Raji (cell line): ENCODE results near the gene MYO9A.

ENCODE experiments used
- POLR2A ChIP-seq: IDR thresholded peaks from 2 replicates; pipeline ENCODE4 v1.6.1; 2011; ENCODE audit warnings: low read depth, low read length, control low read depth; ENCODE audit not compliant: insufficient read depth

The MYO9A gene

DNA sequence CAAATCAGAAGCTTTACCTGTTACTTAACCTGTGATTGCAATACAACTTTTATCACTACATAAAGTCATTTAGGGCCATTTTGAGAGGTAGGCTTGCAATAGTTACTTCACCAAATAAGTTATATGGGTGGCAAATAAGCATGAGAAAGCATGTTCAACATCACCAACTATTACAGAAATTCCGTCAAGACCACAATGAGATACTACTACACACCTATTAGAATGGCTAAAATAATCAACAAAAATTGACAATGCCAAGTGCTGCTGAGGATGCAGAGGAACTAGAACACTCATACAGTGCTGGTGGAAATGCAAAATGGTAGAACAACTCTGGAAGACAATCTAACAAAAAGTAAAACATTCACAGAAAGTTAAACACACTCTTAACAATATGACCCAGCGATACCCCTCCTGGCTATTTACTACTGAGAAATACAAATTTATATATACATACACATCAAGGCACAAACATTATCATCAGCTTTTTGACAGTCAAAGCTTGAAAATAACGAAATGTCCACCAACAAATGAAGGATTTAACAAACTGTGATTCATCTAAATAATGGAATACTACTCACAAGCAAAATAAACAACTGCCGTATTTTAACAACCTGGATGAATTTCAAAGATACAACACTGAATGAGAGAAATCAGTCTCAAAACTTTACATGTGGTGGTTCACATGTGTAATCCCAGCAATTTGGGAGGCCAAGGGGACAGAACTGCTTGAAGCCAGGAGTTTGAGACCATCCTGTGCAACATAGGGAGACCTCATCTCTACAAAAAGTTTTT is 82.9 kb downstream of the MYO9A start:
- TF ChIP-seq POLR2A: no peak

DNA sequence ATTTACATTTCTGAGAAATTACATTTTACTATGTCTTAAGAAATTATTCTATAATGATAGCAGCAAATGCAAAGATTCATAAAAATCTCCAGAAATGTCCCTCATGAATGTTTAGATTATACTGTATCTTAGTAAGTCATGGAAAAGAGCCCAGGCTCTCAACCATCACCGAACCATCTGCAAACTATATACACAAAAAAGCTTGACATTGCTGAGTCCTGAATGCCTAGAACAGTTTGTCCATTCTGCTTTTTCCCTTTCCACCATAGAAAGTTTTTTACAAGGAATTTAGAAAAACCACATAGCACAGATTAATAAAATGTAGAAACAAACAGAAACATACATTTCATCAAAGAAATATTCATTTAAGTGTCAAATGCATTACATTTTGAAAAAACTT is 83.6 kb downstream of the MYO9A start:
- TF ChIP-seq POLR2A: no peak

DNA sequence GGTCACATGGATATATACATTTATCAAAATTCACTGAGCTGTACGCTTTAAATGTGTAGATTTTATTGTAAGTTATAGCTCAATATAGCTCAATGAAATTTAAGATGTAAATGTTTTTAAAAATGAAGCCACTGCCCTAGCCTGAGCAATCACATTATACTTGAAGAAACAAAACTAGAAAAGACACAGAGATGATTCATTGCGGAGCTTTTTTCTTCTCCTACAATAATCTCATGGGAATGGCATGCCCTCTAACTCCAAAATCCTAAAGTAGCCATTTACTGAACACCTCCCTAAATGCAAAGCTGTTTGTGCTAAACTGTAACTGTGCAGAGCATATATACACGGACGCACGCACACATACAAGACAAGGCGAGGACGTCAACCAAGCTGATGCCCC is 84.2 kb downstream of the MYO9A start:
- no peak for TF ChIP-seq POLR2A

DNA sequence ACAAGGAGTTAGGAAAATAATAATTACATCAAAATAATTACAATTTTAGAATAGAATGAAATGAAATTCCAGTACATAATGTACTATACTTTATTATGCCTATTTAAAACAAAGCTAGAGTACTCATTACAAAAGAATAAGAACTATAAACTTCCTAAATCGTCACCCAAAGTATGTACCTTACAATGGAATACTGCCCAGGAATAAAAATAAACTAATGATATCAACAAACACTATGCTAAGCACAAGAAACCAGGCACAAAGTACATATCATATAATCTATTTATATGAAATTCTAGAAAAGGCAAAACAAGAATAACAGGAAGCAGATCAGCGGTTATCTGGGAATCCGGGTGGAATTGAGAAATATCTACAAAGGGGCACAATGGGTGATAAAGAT is 84.7 kb downstream of the MYO9A start:
- TF ChIP-seq POLR2A: no peak

DNA sequence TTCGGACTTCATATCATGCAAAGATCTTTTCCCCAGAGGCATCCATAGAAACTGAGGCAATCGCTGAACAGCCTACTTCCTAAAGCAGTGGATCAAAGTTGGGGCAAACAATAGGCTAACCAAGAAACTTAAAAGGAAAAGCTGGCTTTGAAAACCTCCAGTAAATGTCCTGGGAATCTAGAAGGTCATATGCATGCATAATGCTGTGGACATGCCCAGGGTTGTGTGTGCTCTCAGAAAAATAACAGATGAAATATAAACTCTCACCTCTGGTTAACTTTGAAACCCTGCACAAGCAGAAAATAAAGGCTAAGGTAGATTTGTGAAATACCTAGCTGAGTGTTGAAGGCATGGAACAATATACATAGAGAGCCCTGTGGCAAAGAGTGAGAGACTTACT is 96.3 kb downstream of the MYO9A start:
- TF ChIP-seq POLR2A: no peak

DNA sequence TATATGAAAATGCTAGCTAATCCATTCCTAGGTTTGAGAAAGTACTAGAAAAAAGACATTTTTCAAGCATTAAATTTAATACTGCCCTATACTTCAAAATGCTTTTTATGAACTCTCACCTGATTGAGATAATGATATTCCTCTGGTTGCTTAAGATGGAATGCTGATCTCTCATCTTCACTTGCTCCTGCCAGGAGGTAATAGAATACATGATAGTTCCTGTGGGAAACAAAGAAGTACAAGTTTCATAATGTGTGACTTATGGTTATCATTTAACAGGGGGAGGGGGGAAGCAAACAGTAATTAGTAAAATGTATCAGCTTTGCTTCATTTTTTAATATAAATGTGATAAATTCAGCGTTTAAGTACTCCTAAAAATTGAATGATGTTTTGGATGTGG is 97.2 kb downstream of the MYO9A start:
- TF ChIP-seq POLR2A: no peak

DNA sequence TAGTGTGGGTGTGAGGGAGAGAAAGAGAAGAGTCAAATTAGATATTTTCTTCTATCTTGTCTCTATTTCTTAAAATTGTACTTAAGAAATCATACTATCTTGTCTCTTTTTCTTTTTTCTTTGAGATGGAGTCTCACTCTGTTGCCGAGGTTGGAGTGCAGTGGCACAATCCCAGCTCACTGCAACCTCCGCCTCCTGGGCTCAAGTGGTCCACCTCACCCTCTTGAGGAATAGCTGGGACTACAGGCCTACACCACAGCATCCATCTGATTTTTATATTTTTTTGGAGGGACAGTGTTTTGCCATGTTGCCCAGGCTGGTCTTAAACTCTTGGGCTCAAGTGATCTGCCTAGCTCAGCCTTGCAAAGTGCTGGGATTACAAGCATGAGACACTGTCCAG is 104.2 kb downstream of the MYO9A start:
- no peak for TF ChIP-seq POLR2A

DNA sequence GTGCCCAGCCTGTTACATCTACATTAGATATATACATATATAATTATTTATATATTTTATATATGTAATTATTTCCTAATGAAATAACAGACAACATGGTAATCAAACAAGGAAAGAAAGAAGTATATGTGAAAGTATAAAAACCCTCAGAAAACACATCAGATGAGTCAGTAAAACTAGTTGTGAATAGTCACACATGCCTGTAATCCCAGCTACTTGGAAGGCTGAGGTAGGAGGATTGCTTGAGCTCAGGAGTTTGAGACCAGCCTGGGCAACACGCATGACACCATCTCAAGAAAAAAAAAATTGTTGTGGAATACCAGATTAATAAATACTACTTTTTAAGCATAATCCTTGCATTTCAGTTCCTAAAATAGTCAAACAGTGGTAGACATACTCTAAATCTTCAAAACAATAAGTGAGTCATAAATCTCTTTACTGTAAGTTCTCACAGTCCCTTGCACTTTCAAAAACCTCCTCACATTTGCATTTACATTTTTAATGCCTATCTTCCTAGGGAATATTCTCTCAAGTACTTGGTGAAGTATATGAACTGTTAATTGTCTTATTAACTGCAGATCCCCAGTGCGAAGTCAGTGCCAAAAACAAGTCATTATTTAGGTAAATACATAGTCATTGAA is 106.5 kb downstream of the MYO9A start:
- no peak for TF ChIP-seq POLR2A

DNA sequence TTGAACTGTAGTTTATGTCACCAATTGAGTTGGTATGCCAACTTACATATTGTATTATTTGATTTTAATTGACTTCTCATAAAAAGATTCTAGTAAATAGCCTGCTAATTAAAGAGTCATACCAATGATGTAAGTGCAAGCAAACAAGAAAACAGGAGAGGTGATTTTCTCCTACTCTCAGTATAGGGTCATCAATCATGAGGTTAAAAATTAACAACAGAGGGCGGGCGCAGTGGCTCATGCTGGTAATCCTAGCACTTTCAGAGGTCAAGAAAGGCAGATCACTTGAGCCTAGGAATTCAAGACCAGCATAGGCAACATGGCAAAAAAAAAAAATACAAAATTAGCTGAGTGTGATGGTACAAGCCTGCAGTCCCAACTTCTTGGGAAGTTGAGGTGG is 108.7 kb downstream of the MYO9A start:
- no peak for TF ChIP-seq POLR2A

DNA sequence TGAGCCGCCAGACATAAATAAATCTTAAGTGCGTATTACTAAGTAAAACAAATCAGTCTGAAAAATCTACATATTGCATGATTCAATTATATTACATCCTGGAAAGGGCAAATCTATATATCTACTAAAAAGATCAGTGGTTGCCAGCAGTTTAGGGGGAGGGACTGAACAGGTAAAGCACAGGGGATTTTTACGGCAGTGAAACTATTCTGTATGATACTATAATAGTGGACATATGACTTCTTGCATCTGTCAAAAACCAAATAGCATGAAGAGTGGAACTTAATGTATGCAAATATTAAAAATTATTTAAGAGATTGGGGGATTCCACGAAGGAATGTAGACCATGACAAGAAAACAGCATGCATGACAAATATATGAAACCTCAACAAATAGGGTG is 111.6 kb downstream of the MYO9A start:
- no peak for TF ChIP-seq POLR2A

DNA sequence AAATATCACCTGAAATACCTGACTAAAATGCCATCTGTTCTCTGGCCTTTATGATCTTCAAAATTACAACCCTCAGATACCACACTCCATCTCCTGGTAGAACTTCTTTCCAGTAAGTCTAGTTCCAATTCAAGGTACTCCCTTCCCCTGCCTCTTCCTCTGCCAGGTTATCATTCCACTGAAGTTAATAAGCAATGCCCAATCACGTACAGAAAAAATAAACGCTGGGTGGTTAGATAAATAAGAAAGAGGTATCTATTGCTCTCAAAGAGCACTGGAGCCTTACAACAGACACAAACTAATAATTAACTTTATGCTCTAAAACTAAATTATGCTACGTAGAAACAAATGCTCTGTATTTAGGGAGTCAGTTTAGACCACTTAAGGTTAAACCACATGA is 112.5 kb downstream of the MYO9A start:
- no peak for TF ChIP-seq POLR2A

DNA sequence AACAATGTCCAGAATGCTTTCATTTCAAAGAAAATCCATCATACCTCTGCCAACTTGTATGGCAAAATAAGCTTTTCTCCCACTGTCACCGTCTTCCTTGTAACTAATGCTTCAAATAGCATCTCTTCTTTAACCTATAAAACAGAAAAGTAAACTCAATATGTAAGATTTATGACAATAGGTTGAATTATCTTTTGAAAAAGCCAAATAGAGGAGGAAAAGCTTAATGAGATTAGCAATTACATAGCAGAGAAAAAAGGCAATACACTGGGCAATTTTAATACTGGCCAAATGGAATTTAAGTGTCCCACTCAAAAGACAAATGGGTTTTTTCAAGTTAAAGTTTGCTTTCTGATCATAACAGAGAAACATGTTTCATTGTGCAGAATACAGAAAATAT is 118.1 kb downstream of the MYO9A start:
- TF ChIP-seq POLR2A: no peak

DNA sequence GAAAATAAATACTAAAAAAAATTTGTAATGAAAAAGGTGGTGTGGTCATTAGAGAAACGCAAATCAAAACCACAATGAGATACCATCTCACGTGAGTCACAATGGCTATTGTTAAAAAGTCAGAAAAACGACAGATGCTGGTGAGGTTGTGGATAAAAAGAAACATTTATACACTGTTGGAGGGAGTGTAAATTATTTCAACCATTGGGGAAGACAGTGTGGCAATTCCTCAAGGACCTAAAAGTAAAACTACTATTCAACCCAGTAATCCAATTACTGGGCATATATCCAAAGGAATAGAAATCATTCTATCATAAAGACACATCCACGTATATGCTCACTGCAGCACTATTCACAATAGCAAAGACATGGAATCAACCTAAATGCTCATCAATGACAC is 120.3 kb downstream of the MYO9A start:
- no peak for TF ChIP-seq POLR2A

DNA sequence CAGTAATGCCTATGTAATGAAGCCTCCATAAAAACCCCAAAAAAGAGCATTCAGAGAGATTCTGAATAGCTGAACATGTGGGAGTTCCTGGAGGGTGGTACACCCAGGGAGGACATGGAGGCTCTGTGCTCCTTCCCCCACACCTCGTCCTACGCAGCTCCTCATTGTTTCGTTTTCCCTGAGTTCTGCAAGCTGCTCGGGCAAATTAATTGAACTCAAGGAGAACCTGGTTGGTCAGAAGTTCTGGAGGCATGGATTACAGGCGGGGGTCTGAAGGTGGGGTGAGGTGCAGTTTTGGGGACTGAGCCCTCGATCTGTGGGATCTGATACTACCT is 142.2 kb downstream of the MYO9A start:
- no peak for TF ChIP-seq POLR2A

DNA sequence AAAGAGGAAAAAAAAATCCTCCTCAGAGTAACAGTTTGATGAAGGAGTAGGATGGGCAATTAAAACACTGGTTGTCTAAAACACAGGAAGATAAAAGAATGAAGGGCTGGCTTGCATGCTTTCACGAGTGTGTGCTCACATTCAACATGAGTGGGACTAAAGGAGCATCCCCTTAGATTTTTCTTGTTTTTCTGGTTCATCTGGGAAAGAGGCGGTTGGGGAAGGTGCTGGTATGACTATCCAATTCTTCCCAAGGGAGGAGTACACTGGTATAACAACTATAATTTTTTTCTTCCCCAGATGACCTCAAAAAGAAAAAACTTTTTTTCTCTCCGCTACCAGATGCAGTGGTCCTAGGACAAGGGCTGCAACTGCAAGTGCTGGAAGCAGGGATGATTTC is 143.7 kb downstream of the MYO9A start:
- TF ChIP-seq POLR2A: no peak

DNA sequence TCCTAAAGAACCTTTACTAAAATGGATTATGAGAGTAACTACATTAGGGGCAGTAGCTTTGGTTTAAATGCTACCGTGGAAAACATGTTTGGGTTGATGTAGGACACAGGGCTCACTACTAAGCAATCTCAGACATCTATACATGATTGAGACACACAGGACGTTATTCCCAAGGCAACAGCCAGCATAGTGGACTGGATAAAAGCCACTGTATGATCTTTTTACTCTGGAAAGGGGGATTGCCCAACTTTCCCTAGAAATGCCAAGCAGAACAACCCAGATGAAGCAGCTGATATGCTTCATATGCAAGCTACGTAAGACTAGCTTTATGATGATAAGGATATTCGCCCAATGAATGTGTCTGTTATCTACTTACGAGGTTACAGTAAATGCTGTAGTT is 144.6 kb downstream of the MYO9A start:
- no peak for TF ChIP-seq POLR2A

DNA sequence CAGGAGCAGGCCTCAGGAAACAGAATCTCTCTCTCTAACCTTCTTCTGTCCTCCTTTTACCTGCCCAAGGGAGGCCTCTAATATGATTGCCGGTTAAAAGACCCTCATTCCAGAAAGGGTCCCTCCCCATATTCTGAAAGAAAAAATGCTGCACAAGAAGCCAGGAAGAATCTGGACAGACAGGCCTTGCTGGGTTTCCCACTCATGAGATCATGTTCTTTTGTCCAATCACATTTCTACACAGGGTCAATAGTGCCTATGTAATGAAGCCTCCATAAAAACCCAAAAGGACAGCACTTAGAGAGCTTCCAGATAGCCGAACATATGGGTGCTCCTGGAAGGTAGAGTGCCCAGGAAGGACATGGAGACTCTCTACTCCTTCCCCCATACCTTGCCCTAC is 146.0 kb downstream of the MYO9A start:
- no peak for TF ChIP-seq POLR2A

DNA sequence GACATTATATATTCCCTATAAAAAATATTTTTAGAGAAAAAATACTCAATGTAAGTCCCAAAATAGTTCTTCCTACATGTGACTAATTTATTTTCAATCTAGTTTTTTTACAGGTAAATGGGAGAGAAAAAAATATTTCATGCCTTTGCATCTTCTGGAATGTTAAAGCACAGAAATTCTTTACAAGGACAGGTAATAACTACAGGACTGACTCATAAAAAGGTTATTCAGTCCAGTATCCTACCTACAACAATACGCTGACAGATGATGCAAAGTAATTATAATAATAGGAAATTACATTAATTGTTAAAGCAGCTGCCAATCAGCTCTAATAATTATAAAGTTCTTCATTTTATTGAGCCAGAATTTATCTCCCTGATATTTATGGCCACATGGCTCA is 147.5 kb downstream of the MYO9A start:
- no peak for TF ChIP-seq POLR2A

DNA sequence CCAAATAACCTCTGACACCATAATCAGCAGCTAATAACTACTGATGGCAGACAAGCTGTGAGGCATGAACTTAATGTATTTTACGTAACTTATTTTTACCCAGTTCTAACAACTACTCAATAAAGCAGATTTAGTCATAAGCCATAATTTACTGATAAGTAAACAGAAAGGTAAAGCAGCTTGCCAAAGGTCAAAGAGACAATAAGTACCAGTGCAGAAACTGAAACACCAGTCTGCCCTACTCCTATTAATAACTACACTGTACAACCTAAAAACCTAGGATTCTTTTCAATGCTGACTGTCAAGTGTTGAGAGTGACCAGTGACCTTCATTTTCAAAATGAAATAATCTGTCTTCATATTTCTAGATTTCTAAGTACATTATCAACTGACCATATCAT is 155.4 kb downstream of the MYO9A start:
- TF ChIP-seq POLR2A: no peak
